IMR-90 (cell line): ENCODE measurements around the gene KRT10. TPM values are rescaled to one million over a fixed set of nuclear protein-coding genes. Genes with fewer than 3 reads are reported as not detected.

Experiments
- ATAC-seq: fragments of 200-7000 bp; cut with Tn5 transposase; 2 replicates; pipeline ENCODE4 v1.9.1; 2020; ENCODE audit warnings: low read depth, mild to moderate bottlenecking, moderate library complexity
- BruUV-seq: library from RNA; stranded (reverse); fragments of 400-500 nt; replicated peaks from 2 replicates; lab custom pipeline; 2021; lab: Mats Ljungman, UMichigan
- CTCF ChIA-PET: fragments of 300-600 bp; formaldehyde crosslinking; extraction: SDS; loops from one replicate; lab custom pipeline; 2021; ENCODE audit warnings: antibody characterized with exemption; lab: Yijun Ruan, JAX
- POLR2A ChIA-PET: fragments of 300-600 bp; sonication (Branson Sonifier 250); formaldehyde crosslinking; loops from one replicate; lab custom pipeline; 2022; ENCODE audit warnings: antibody characterized with exemption; ENCODE audit not compliant: unreplicated experiment; lab: Charles Lee
- DNase-seq: peaks from one replicate; pipeline ENCODE4 v3.0.0; 2013
- H2AFZ ChIP-seq: replicated peaks from 2 replicates; pipeline ENCODE3; 2013; ENCODE audit warnings: low read length, mild to moderate bottlenecking; ENCODE audit not compliant: poor library complexity
- H2AK5ac ChIP-seq: 2 replicates; pipeline ENCODE4 v1.6.1; 2013; ENCODE audit warnings: low read depth, low read length, inconsistent platforms
- H2AK9ac ChIP-seq: replicated peaks from 2 replicates; pipeline ENCODE3; 2013; ENCODE audit warnings: mild to moderate bottlenecking, low read depth, low read length, moderate library complexity; ENCODE audit not compliant: poor library complexity
- H2BK120ac ChIP-seq: 2 replicates; pipeline ENCODE4 v1.6.1; 2013; ENCODE audit warnings: low read depth, low read length, inconsistent platforms
- H2BK15ac ChIP-seq: 3 replicates; pipeline ENCODE4 v1.6.1; 2013; ENCODE audit warnings: low read depth, low read length, inconsistent platforms
- H2BK20ac ChIP-seq: 2 replicates; pipeline ENCODE4 v1.6.1; 2013; ENCODE audit warnings: low read depth, mild to moderate bottlenecking, inconsistent platforms, low read length, moderate library complexity
- H2BK5ac ChIP-seq: 2 replicates; pipeline ENCODE4 v1.6.1; 2013; ENCODE audit warnings: mild to moderate bottlenecking, low read depth, low read length, inconsistent platforms; ENCODE audit not compliant: poor library complexity, severe bottlenecking
- H3K14ac ChIP-seq: replicated peaks from 2 replicates; pipeline ENCODE4 v1.6.1; 2013; ENCODE audit warnings: low read depth, low read length, inconsistent platforms
- H3K18ac ChIP-seq: 2 replicates; pipeline ENCODE4 v1.6.1; 2013; ENCODE audit warnings: low read depth, low read length, control low read depth
- H3K23ac ChIP-seq: 2 replicates; pipeline ENCODE4 v1.6.1; 2013; ENCODE audit warnings: low read depth, low read length, inconsistent platforms
- H3K27ac ChIP-seq: 2 replicates; pipeline ENCODE4 v1.5.1; 2013; ENCODE audit warnings: mild to moderate bottlenecking, control low read depth, low read length; ENCODE audit not compliant: insufficient read depth
- H3K27me3 ChIP-seq: 2 replicates; pipeline ENCODE4 v1.6.1; 2013; ENCODE audit warnings: low read length; ENCODE audit not compliant: control insufficient read depth, insufficient read depth
- H3K36me3 ChIP-seq: 2 replicates; pipeline ENCODE4 v1.6.1; 2013; ENCODE audit warnings: low read length, mixed read lengths; ENCODE audit not compliant: control insufficient read depth, insufficient read depth
- H3K4ac ChIP-seq: 2 replicates; pipeline ENCODE4 v1.6.1; 2013; ENCODE audit warnings: low read depth, low read length, inconsistent platforms
- H3K4me1 ChIP-seq: 2 replicates; pipeline ENCODE4 v1.6.1; 2013; ENCODE audit warnings: low read length, mixed read lengths; ENCODE audit not compliant: control insufficient read depth, insufficient read depth
- H3K4me2 ChIP-seq: 2 replicates; pipeline ENCODE4 v1.6.1; 2013; ENCODE audit warnings: low read depth, mild to moderate bottlenecking, control low read depth, low read length, moderate library complexity
- H3K4me3 ChIP-seq: 2 replicates; pipeline ENCODE4 v1.5.1; 2013; ENCODE audit warnings: low read depth, mild to moderate bottlenecking, control low read depth, low read length, moderate library complexity; ENCODE audit not compliant: insufficient read depth
- H3K56ac ChIP-seq: 2 replicates; pipeline ENCODE4 v1.6.1; 2013; ENCODE audit warnings: low read length, inconsistent platforms; ENCODE audit not compliant: insufficient read depth; ENCODE audit errors: extremely low read depth
- H3K79me1 ChIP-seq, 2 experiments: 2 replicates each; pipeline ENCODE4 v1.6.1; 2013; ENCODE audit warnings: low read length in 2 of 2, inconsistent platforms in 1 of 2, low read depth in 1 of 2
- H3K9ac ChIP-seq: 2 replicates; pipeline ENCODE4 v1.6.1; 2013; ENCODE audit warnings: low read depth, low read length, control low read depth
- H3K9me1 ChIP-seq: 2 replicates; pipeline ENCODE4 v1.6.1; 2013; ENCODE audit warnings: low read length, inconsistent platforms; ENCODE audit not compliant: insufficient read depth
- H3K9me3 ChIP-seq: 2 replicates; pipeline ENCODE4 v1.6.1; 2013; ENCODE audit warnings: low read length; ENCODE audit not compliant: control insufficient read depth, insufficient read depth
- H4K20me1 ChIP-seq: 2 replicates; pipeline ENCODE4 v1.6.1; 2013; ENCODE audit warnings: low read length, inconsistent platforms; ENCODE audit not compliant: insufficient read depth
- H4K5ac ChIP-seq: 2 replicates; pipeline ENCODE4 v1.6.1; 2013; ENCODE audit warnings: mild to moderate bottlenecking, low read depth, low read length, control low read depth
- H4K8ac ChIP-seq, 2 experiments: 2 replicates each; pipeline ENCODE4 v1.6.1; 2013; ENCODE audit warnings: low read depth in 2 of 2, low read length in 2 of 2, control low read depth in 1 of 2, inconsistent platforms in 1 of 2
- H4K91ac ChIP-seq: 2 replicates; pipeline ENCODE4 v1.6.1; 2013; ENCODE audit warnings: low read depth, low read length, inconsistent platforms; ENCODE audit not compliant: insufficient read depth
- CEBPB ChIP-seq: IDR thresholded peaks from 2 replicates; pipeline ENCODE4 v1.6.1; 2012; ENCODE audit warnings: low read depth, low read length, improper control_type of control experiment
- CHD1 ChIP-seq: IDR thresholded peaks from 2 replicates; pipeline ENCODE4 v1.6.1; 2012; ENCODE audit warnings: low read depth, low read length, improper control_type of control experiment
- FOS ChIP-seq: fragments of 150-350 bp; IDR thresholded peaks from 2 replicates; pipeline ENCODE4 v1.6.1; 2016; ENCODE audit warnings: low read depth, low read length
- MAFK ChIP-seq: IDR thresholded peaks from 2 replicates; pipeline ENCODE4 v1.6.1; 2012; ENCODE audit warnings: low read depth, low read length, improper control_type of control experiment
- MAZ ChIP-seq: IDR thresholded peaks from 2 replicates; pipeline ENCODE4 v1.6.1; 2012; ENCODE audit warnings: low read depth, mild to moderate bottlenecking, low read length, improper control_type of control experiment, moderate library complexity, borderline replicate concordance
- MXI1 ChIP-seq: IDR thresholded peaks from 2 replicates; pipeline ENCODE4 v1.6.1; 2012; ENCODE audit warnings: low read depth, mild to moderate bottlenecking, low read length, moderate library complexity, borderline replicate concordance
- POLR2A ChIP-seq: IDR thresholded peaks from 2 replicates; pipeline ENCODE4 v1.6.1; 2012; ENCODE audit warnings: mild to moderate bottlenecking, low read depth, low read length
- RAD21 ChIP-seq: IDR thresholded peaks from 2 replicates; pipeline ENCODE4 v1.6.1; 2012; ENCODE audit warnings: low read length, improper control_type of control experiment
- RCOR1 ChIP-seq: IDR thresholded peaks from 2 replicates; pipeline ENCODE4 v1.6.1; 2012; ENCODE audit warnings: mild to moderate bottlenecking, low read length, improper control_type of control experiment; ENCODE audit not compliant: insufficient replicate concordance
- RFX5 ChIP-seq: IDR thresholded peaks from 2 replicates; pipeline ENCODE4 v1.8.0; 2012; ENCODE audit warnings: low read depth, mild to moderate bottlenecking, low read length, moderate library complexity
- SMC3 ChIP-seq: fragments of 150-350 bp; IDR thresholded peaks from 2 replicates; pipeline ENCODE4 v1.6.1; 2016; ENCODE audit warnings: low read depth, mild to moderate bottlenecking, antibody characterized with exemption, low read length, moderate library complexity
- WGBS, 2 experiments: methylation state at CpG; one replicate each; pipeline versions ENCODE4 v1.1.5 to v1.1.7; 2013; ENCODE audit warnings: missing lambda C conversion rate in 2 of 2; ENCODE audit not compliant: insufficient read length in 1 of 2; ENCODE audit errors: extremely low coverage in 2 of 2; 5-methylcytosine and 5-hydroxymethylcytosine counted together
- dilution Hi-C: fragments of 300-500 bp; cut with HindIII; formaldehyde crosslinking; loops from one replicate; pipeline ENCODE4 v1.14.3; 2018; ENCODE audit warnings: low sequenced_read_pairs; ENCODE audit not compliant: unreplicated experiment
- in situ Hi-C: fragments of 300-500 bp; cut with MboI; formaldehyde crosslinking; loops from 3 replicates; pipeline ENCODE4 v1.14.3; 2019; ENCODE audit warnings: low sequenced_read_pairs, inconsistent platforms, mixed read lengths
- intact Hi-C: fragments of 100-400 bp; cut with micrococcal nuclease; formaldehyde crosslinking; loops from 2 replicates; pipeline ENCODE4 v1.10.0; 2022
- polyA plus RNA-seq, 3 experiments: library from polyadenylated mRNA; depleted of rRNA; stranded (reverse); fragments of >200 nt; gene quantifications; 2 replicates each; pipeline ENCODE4 v1.2.3, GENCODE V29; 2012; ENCODE audit warnings: low replicate concordance in 1 of 3
- total RNA-seq: library from RNA; depleted of rRNA; stranded (reverse); fragments of >200 nt; gene quantifications from 2 replicates; pipeline ENCODE4 v1.2.3, GENCODE V29; 2012
- TF ChIP-seq, protein P1 (sequence below): fragments of 150-350 bp; IDR thresholded peaks from 2 replicates; pipeline ENCODE4 v1.6.1; 2017; ENCODE audit warnings: mild to moderate bottlenecking, antibody characterized with exemption, low read length, low read depth
- TF ChIP-seq, protein P2 (sequence below): fragments of 150-350 bp; IDR thresholded peaks from 2 replicates; pipeline ENCODE4 v1.6.1; 2016; ENCODE audit warnings: low read depth, mild to moderate bottlenecking, low read length, moderate library complexity, borderline replicate concordance
- TF ChIP-seq, protein P3 (sequence below): conservative IDR thresholded peaks from 2 replicates; pipeline ENCODE4 v1.5.1; 2012; ENCODE audit warnings: mild to moderate bottlenecking, low read depth, low read length, improper control_type of control experiment

KRT10 gene
- total and polyA plus RNA-seq, 2 of the 4 experiments (the other 2 are of a cell fraction), result 0.18 to 18.3 TPM

DNA sequence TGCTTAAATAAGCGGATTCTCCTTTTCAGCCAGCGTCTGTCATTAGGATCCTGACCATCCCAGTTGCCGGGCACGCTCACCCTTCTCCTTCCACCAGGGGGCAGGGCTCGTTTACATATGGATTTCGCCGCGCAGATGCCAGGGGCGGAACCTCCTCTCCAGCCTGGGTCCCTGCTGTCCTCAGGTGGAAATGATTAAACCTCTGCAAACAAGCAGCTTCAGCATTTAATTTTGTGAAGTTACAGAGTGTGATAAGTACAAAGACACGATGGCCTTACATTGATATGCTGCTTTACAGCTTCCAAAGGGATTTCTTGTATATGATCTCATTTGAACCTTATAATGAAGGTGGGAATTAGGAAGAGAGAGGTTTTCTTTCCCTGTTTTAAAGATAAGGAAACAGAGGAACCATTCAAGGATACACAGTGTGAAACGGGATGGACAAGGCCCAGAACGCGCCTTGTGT is 18.8 kb downstream of the KRT10 start:
- no CpG with 5 or more reads among the region's 13 CpGs for WGBS, 2 experiments
- Histone ChIP-seq H3K4me2 (no peak overlapping the region), H3K9me1 (no peaks in the 10 kb centered on the region), H2BK5ac (no peak overlapping the region), H3K56ac (no peak overlapping the region), H2BK15ac (no peak overlapping the region), H4K91ac (no peak overlapping the region), H3K36me3 (no peaks in the 10 kb centered on the region), H4K8ac (no peak overlapping the region), H2AK5ac (peak overlapping the region; percentile 52; the same call in 1 of the 2 replicates), H3K27me3 (peaks cover 25% of the 10 kb centered on the region), H2BK120ac (peak overlapping the region; percentile 13; the same call in 1 of the 2 replicates), H3K14ac (no peak overlapping the region), H3K9ac (no peak overlapping the region), H3K27ac (no peak overlapping the region), H3K4me3 (no peak overlapping the region), H2AFZ (peak overlapping the region; percentile 74), H2AK9ac (peak overlapping the region; percentile 84), H2BK20ac (0 out of 2 replicates have a peak overlapping the region, but pooled peaks have one; percentile 21), H4K20me1 (no peaks in the 10 kb centered on the region), H3K4ac (no peak overlapping the region), H3K79me1 (no peaks in the 10 kb centered on the region), H3K9me3 (no peaks in the 10 kb centered on the region), H3K4me1 (no peaks in the 10 kb centered on the region), H3K18ac (no peak overlapping the region), H4K5ac (no peak overlapping the region), H3K23ac (no peak overlapping the region)
- peak; percentile 66 for DNase-seq
- no TSS peak for BruUV-seq
- in situ Hi-C loops, result loop anchor here (5.0 to 10.0 kb wide), 3 partner anchors 101 to 859 kb away; no protein-coding TSS in a partner anchor
- ATAC-seq, result peak; percentile 100
- TF ChIP-seq, protein P1, sequence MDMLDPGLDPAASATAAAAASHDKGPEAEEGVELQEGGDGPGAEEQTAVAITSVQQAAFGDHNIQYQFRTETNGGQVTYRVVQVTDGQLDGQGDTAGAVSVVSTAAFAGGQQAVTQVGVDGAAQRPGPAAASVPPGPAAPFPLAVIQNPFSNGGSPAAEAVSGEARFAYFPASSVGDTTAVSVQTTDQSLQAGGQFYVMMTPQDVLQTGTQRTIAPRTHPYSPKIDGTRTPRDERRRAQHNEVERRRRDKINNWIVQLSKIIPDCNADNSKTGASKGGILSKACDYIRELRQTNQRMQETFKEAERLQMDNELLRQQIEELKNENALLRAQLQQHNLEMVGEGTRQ, result no peak
- no peak for TF ChIP-seq MAZ
- TF ChIP-seq RAD21, result peak; percentile 95
- TF ChIP-seq, protein P2, sequence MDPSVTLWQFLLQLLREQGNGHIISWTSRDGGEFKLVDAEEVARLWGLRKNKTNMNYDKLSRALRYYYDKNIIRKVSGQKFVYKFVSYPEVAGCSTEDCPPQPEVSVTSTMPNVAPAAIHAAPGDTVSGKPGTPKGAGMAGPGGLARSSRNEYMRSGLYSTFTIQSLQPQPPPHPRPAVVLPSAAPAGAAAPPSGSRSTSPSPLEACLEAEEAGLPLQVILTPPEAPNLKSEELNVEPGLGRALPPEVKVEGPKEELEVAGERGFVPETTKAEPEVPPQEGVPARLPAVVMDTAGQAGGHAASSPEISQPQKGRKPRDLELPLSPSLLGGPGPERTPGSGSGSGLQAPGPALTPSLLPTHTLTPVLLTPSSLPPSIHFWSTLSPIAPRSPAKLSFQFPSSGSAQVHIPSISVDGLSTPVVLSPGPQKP, result no peak
- no peak for TF ChIP-seq CHD1
- TF ChIP-seq MXI1, result no peak
- TF ChIP-seq, protein P3, sequence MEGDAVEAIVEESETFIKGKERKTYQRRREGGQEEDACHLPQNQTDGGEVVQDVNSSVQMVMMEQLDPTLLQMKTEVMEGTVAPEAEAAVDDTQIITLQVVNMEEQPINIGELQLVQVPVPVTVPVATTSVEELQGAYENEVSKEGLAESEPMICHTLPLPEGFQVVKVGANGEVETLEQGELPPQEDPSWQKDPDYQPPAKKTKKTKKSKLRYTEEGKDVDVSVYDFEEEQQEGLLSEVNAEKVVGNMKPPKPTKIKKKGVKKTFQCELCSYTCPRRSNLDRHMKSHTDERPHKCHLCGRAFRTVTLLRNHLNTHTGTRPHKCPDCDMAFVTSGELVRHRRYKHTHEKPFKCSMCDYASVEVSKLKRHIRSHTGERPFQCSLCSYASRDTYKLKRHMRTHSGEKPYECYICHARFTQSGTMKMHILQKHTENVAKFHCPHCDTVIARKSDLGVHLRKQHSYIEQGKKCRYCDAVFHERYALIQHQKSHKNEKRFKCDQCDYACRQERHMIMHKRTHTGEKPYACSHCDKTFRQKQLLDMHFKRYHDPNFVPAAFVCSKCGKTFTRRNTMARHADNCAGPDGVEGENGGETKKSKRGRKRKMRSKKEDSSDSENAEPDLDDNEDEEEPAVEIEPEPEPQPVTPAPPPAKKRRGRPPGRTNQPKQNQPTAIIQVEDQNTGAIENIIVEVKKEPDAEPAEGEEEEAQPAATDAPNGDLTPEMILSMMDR, result peak; percentile 92
- no peak for TF ChIP-seq FOS
- no peak for TF ChIP-seq RFX5
- no peak for TF ChIP-seq RCOR1
- peak; percentile 42; the same call in 1 of the 2 replicates for TF ChIP-seq POLR2A
- TF ChIP-seq CEBPB, result no peak
- TF ChIP-seq MAFK, result 0 out of 2 replicates have a peak, but pooled peaks have one; percentile 10
- peak; percentile 97 for TF ChIP-seq SMC3
- ChIA-PET CTCF (interaction anchor here (0.5 to 2.3 kb wide), 2 partner anchors 12 to 859 kb away, joined by 3 to 15 read pairs; no protein-coding TSS in a partner anchor), POLR2A (no interaction called here)
- dilution Hi-C loops, result no loop called here
- intact Hi-C loops, result loop anchor here (1.0 to 5.0 kb wide), 5 partner anchors 51 to 859 kb away; no protein-coding TSS in a partner anchor
